GM21825 (cell line): ENCODE measurements around the gene RPL10A.

Experiments used
- ATAC-seq: cut with Tn5 transposase; IDR thresholded peaks from one replicate; pipeline ENCODE4 v1.9.1; 2021; ENCODE audit warnings: mild to moderate bottlenecking, moderate library complexity; ENCODE audit not compliant: unreplicated experiment

RPL10A gene

GRCh38 chr6:35491558-35492257 is 23.5 kb downstream of the RPL10A start:
- no peak for ATAC-seq

- ATAC-seq, result no peak
Observed at GRCh38 chr6:35492258-35492973, 24.2 kb downstream of the RPL10A start.

GRCh38 chr6:35492974-35493284 is 24.7 kb downstream of the RPL10A start:
- no peak for ATAC-seq

- ATAC-seq, result no peak
Observed at GRCh38 chr6:35493307-35493983, 25.2 kb downstream of the RPL10A start.

GRCh38 chr6:35494161-35494563 is 26.0 kb downstream of the RPL10A start:
- no peak for ATAC-seq

- ATAC-seq, result no peak
Observed at GRCh38 chr6:35495258-35496035, 27.2 kb downstream of the RPL10A start.

GRCh38 chr6:35496036-35496840 is 28.0 kb downstream of the RPL10A start:
- no peak for ATAC-seq

GRCh38 chr6:35496841-35497570 is 28.8 kb downstream of the RPL10A start, which contains the start of gene TEAD3:
TEAD3 (minus strand) TSS chr6:35497079.
- no peak for ATAC-seq

- ATAC-seq, result no peak
Observed at GRCh38 chr6:35497571-35498421, 29.6 kb downstream of the RPL10A start.

GRCh38 chr6:35498422-35499067 is 30.3 kb downstream of the RPL10A start:
- no peak for ATAC-seq

GRCh38 chr6:35499372-35499771 is 31.2 kb downstream of the RPL10A start:
- no peak for ATAC-seq

- no peak for ATAC-seq
Observed at GRCh38 chr6:35500782-35501181, 32.6 kb downstream of the RPL10A start.

- no peak for ATAC-seq
Observed at GRCh38 chr6:35501784-35502183, 33.6 kb downstream of the RPL10A start.

GRCh38 chr6:35503534-35503933 is 35.3 kb downstream of the RPL10A start:
- ATAC-seq, result no peak

GRCh38 chr6:35505999-35506412 is 37.8 kb downstream of the RPL10A start:
- ATAC-seq, result no peak

GRCh38 chr6:35506536-35506935 is 38.3 kb downstream of the RPL10A start:
- no peak for ATAC-seq

- ATAC-seq, result no peak
Observed at GRCh38 chr6:35507221-35507620, 39.0 kb downstream of the RPL10A start.

- ATAC-seq, result no peak
Observed at GRCh38 chr6:35508027-35508426, 39.8 kb downstream of the RPL10A start.
